GM20000 (cell line): ENCODE data around the gene NLRP11.
"Not testable (repeated sequence)": the region's sequence is repeated elsewhere in the genome, so short reads cannot be mapped to it uniquely, and the experiment has no call there.

ENCODE experiments used
- DNase-seq: peaks from one replicate; pipeline ENCODE4 v3.0.0; 2012; ENCODE audit warnings: low spot score
- TF ChIP-seq, protein P1 (sequence below): IDR thresholded peaks from 2 replicates; pipeline ENCODE4 v1.5.1; 2012; ENCODE audit warnings: mild to moderate bottlenecking, control low read depth; ENCODE audit errors: extremely low read depth, missing control alignments

Gene NLRP11

GRCh38 chr19:55795021-55795420 lies 36.8 kb downstream of the NLRP11 start:
- TF ChIP-seq, protein P1, sequence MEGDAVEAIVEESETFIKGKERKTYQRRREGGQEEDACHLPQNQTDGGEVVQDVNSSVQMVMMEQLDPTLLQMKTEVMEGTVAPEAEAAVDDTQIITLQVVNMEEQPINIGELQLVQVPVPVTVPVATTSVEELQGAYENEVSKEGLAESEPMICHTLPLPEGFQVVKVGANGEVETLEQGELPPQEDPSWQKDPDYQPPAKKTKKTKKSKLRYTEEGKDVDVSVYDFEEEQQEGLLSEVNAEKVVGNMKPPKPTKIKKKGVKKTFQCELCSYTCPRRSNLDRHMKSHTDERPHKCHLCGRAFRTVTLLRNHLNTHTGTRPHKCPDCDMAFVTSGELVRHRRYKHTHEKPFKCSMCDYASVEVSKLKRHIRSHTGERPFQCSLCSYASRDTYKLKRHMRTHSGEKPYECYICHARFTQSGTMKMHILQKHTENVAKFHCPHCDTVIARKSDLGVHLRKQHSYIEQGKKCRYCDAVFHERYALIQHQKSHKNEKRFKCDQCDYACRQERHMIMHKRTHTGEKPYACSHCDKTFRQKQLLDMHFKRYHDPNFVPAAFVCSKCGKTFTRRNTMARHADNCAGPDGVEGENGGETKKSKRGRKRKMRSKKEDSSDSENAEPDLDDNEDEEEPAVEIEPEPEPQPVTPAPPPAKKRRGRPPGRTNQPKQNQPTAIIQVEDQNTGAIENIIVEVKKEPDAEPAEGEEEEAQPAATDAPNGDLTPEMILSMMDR, result no peak
- DNase-seq, result no peak

GRCh38 chr19:55781112-55781511 lies 50.7 kb downstream of the NLRP11 start:
- TF ChIP-seq, protein P1, result no peak
- no peak for DNase-seq

DNA sequence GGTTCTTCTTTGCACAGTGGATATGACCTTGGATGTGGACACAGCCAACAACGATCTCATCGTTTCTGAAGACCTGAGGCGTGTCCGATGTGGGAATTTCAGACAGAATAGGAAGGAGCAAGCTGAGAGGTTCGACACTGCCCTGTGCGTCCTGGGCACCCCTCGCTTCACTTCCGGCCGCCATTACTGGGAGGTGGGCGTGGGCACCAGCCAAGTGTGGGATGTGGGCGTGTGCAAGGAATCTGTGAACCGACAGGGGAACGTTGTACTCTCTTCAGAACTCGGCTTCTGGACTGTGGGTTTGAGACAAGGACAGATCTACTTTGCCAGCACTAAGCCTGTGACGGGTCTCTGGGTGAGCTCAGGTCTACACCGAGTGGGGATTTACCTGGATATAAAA lies 53.5 kb downstream of the NLRP11 start:
- TF ChIP-seq, protein P1, result no peak
- no peak for DNase-seq

DNA sequence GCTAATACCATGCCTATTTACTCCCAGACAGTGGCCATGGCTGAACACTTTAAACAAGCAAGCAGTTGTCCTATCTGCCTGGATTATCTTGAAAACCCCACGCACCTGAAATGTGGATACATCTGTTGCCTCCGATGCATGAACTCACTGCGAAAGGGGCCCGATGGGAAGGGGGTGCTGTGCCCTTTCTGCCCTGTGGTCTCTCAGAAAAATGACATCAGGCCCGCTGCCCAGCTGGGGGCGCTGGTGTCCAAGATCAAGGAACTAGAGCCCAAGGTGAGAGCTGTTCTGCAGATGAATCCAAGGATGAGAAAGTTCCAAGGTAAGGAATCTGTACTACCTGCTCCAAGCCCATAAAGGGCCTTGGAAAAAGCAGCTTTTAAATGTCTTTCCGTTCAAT lies 54.3 kb downstream of the NLRP11 start:
- no peak for DNase-seq
- TF ChIP-seq, protein P1, result no peak

GRCh38 chr19:55769632-55770031 lies 62.2 kb downstream of the NLRP11 start:
- not testable (repeated sequence) for DNase-seq

- not testable (repeated sequence) for DNase-seq
Observed at GRCh38 chr19:55768818-55769217, 63.0 kb downstream of the NLRP11 start, which contains the start of gene RFPL4AL1. RFPL4AL1 (plus strand) TSS chr19:55769118; CDS start chr19:55771805, 2,687 bp downstream.

DNA sequence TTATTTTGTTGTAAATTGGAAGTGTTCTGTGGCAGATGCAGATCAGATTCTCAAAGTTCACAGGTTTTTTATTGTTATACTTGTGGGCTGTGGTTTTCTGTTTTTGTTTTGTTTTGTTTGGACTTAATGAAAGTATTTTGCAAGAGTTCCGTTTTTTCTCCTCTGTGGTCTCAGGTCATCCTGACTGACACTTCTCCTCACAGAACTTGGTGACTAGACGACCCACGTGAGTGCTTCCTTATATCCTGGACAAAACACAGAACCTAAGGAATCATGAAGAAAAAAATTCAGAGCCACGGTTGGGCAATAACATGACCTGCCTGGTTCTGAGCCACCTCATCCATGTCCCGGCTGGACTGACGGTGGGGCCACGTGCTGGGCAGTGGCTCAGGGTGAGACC lies 65.3 kb downstream of the NLRP11 start:
- no peak for DNase-seq
- TF ChIP-seq, protein P1, result no peak

- DNase-seq, result not testable (repeated sequence)
Observed at GRCh38 chr19:55758797-55759196, 73.0 kb downstream of the NLRP11 start, which contains the start of gene RFPL4A. RFPL4A (plus strand) TSS chr19:55759097; CDS start chr19:55761801, 2,704 bp downstream.

GRCh38 chr19:55756808-55757207 lies 75.0 kb downstream of the NLRP11 start:
- DNase-seq, result not testable (repeated sequence)

DNA sequence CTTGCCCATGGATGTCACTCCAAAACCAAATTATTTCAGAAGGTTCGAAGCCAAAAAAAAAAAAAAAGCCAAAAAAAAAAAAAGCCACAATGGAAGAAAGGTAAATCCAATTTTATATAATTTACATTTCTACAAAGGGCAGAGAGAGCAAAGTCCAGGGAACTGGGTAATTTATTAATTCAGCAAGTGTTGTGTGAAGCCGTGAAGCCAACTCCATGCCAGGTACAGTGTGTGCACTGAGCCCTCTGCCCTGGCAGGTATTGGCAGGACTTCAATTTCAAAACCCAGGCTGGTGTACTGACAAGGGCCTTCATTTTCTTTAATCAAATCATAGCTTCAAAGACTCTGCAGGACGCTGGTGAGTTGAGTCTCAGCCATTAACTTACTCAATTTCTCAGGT lies 78.4 kb downstream of the NLRP11 start:
- TF ChIP-seq, protein P1, result no peak
- no peak for DNase-seq
